Prostate gland (tissue), 2 donors: ENCODE data around the gene MAGI3. TPM values are rescaled to one million over a fixed set of nuclear protein-coding genes. Genes with fewer than 3 reads are reported as not detected.

ENCODE experiments used
- DNase-seq: peaks from one replicate; pipeline ENCODE4 v3.0.0-alpha.2; 2019; ENCODE audit warnings: low spot score
- H3K27ac ChIP-seq, 2 donors: fragments of 200-600 bp; sonication (generic); 2 replicates each; pipeline ENCODE4 v1.5.1; 2017 to 2019
- H3K27me3 ChIP-seq: fragments of 200-600 bp; sonication (generic); replicated peaks from 2 replicates; pipeline ENCODE4 v1.5.1; 2019; ENCODE audit not compliant: insufficient read depth
- H3K36me3 ChIP-seq, 2 donors: fragments of 200-600 bp; sonication (generic); 1 replicate in 1 of 2; 2 replicates in 1 of 2; pipeline versions ENCODE4 v1.5.1 to v1.8.1; 2017 to 2019
- H3K4me1 ChIP-seq: fragments of 200-600 bp; sonication (generic); replicated peaks from 2 replicates; pipeline ENCODE4 v1.5.1; 2019
- H3K4me3 ChIP-seq, 2 donors: fragments of 200-600 bp; sonication (generic); 2 replicates each; pipeline ENCODE4 v1.5.1; 2017 to 2019
- H3K9me3 ChIP-seq: fragments of 200-600 bp; sonication (generic); 2 replicates; pipeline ENCODE4 v1.5.1; 2017
- CTCF ChIP-seq, 4 experiments: fragments of 200-600 bp in 2 of 4; fragments of 450-650 bp in 2 of 4; sonication (generic) in 2 of 4; IDR thresholded peaks; 1 replicate in 3 of 4; 2 replicates in 1 of 4; pipeline ENCODE4 v1.5.1; 2016 to 2019; ENCODE audit warnings: antibody characterized with exemption in 4 of 4, mild to moderate bottlenecking in 2 of 4, moderate library complexity in 2 of 4
- POLR2A ChIP-seq: fragments of 450-650 bp; IDR thresholded peaks from one replicate; pipeline ENCODE4 v1.6.1; 2016; ENCODE audit warnings: antibody characterized with exemption, mild to moderate bottlenecking
- POLR2AphosphoS5 ChIP-seq: sonication (generic); formaldehyde crosslinking; IDR thresholded peaks from one replicate; pipeline ENCODE4 v1.6.1; 2017; ENCODE audit warnings: antibody characterized with exemption
- WGBS: methylation state at CpG from one replicate; pipeline ENCODE4 v1.1.5; 2018; 5-methylcytosine and 5-hydroxymethylcytosine counted together
- intact Hi-C: fragments of 100-400 bp; cut with DNase I; formaldehyde crosslinking; loops from one replicate; pipeline ENCODE4 v1.14.2; 2022
- total RNA-seq, 2 donors: library from RNA; depleted of rRNA; stranded (reverse); fragments of >200 nt; gene quantifications; one replicate each; pipeline ENCODE4 v1.1.0, GENCODE V29; 2016

The MAGI3 gene
- total RNA-seq, 2 donors from 2014 or later: 20.2 to 23.2 TPM

- no peak for DNase-seq
- no peak for TF ChIP-seq POLR2AphosphoS5
- no peak for TF ChIP-seq POLR2A
- no peak for TF ChIP-seq CTCF (IDR thresholded peaks at IDR 0.05)
- H3K27me3 ChIP-seq: no peaks in the 10 kb centered on the region
- H3K9me3 ChIP-seq: no peaks in the 10 kb centered on the region
- intact Hi-C loops: no loop called here
- no peak overlapping the region for H3K27ac ChIP-seq
- H3K36me3 ChIP-seq: no peaks in the 10 kb centered on the region
- WGBS: 67% methylated on average over 3 of the region's 3 CpGs
- no peaks in the 10 kb centered on the region for H3K4me1 ChIP-seq
- no peak overlapping the region for H3K4me3 ChIP-seq
These were observed 154.9 kb downstream of the MAGI3 start for GRCh38 chr1:113545210-113545609.

GRCh38 chr1:113545626-113546025 lies 155.3 kb downstream of the MAGI3 start:
- H3K9me3 ChIP-seq: no peaks in the 10 kb centered on the region
- intact Hi-C loops: no loop called here
- no peak overlapping the region for H3K27ac ChIP-seq
- 68% methylated on average over 2 of the region's 2 CpGs for WGBS
- H3K27me3 ChIP-seq: no peaks in the 10 kb centered on the region
- H3K4me3 ChIP-seq: no peak overlapping the region
- no peak for TF ChIP-seq POLR2AphosphoS5
- no peak for TF ChIP-seq CTCF (IDR thresholded peaks at IDR 0.05)
- TF ChIP-seq POLR2A: no peak
- no peaks in the 10 kb centered on the region for H3K4me1 ChIP-seq
- no peak for DNase-seq
- H3K36me3 ChIP-seq: no peaks in the 10 kb centered on the region

- WGBS: 91% methylated on average over 1 of the region's 1 CpG
- DNase-seq: no peak
- Histone ChIP-seq H3K9me3 (no peaks in the 10 kb centered on the region), H3K4me1 (no peaks in the 10 kb centered on the region), H3K36me3 (no peaks in the 10 kb centered on the region), H3K27me3 (no peaks in the 10 kb centered on the region), H3K4me3 (no peak overlapping the region), H3K27ac (no peak overlapping the region)
- intact Hi-C loops: no loop called here
- TF ChIP-seq POLR2AphosphoS5 (no peak), POLR2A (no peak), CTCF (IDR thresholded peaks at IDR 0.05) (no peak)
These were observed 161.4 kb downstream of the MAGI3 start for GRCh38 chr1:113551728-113552127.

- Histone ChIP-seq H3K4me1 (no peaks in the 10 kb centered on the region), H3K9me3 (no peaks in the 10 kb centered on the region), H3K36me3 (no peaks in the 10 kb centered on the region), H3K4me3 (no peak overlapping the region), H3K27ac (no peak overlapping the region), H3K27me3 (no peaks in the 10 kb centered on the region)
- no peak for DNase-seq
- 84% methylated on average over 1 of the region's 1 CpG for WGBS
- intact Hi-C loops: no loop called here
- TF ChIP-seq POLR2AphosphoS5: no peak
- no peak for TF ChIP-seq CTCF (IDR thresholded peaks at IDR 0.05)
- no peak for TF ChIP-seq POLR2A
These were observed 161.9 kb downstream of the MAGI3 start for GRCh38 chr1:113552244-113552643.

- Histone ChIP-seq H3K27ac (no peak overlapping the region), H3K27me3 (no peaks in the 10 kb centered on the region), H3K36me3 (no peaks in the 10 kb centered on the region), H3K4me1 (no peaks in the 10 kb centered on the region), H3K9me3 (no peaks in the 10 kb centered on the region), H3K4me3 (no peak overlapping the region)
- intact Hi-C loops: no loop called here
- TF ChIP-seq CTCF (IDR thresholded peaks at IDR 0.05) (no peak), POLR2A (no peak), POLR2AphosphoS5 (no peak)
- WGBS: 100% methylated on average over 2 of the region's 2 CpGs
- no peak for DNase-seq
These were observed 166.9 kb downstream of the MAGI3 start for GRCh38 chr1:113557187-113557586.
